Gastrocnemius medialis (tissue), 4 donors: ENCODE data around the gene SETD1A.

Experiments
- POLR2A ChIP-seq, 2 donors: fragments of 450-650 bp; IDR thresholded peaks; one replicate each; pipeline ENCODE4 v1.6.1; 2017; ENCODE audit warnings: antibody characterized with exemption in 2 of 2, mild to moderate bottlenecking in 2 of 2, moderate library complexity in 2 of 2
- TF ChIP-seq, protein P1 (sequence below), 5 experiments: fragments of 450-650 bp in 3 of 5; fragments of 200-600 bp in 2 of 5; sonication (generic) in 2 of 5; IDR thresholded peaks in 4 of 5; conservative IDR thresholded peaks in 1 of 5; 1 replicate in 4 of 5; 2 replicates in 1 of 5; pipeline ENCODE4 v1.5.1; 2016 to 2019; ENCODE audit warnings: antibody characterized with exemption in 5 of 5, mild to moderate bottlenecking in 3 of 5, moderate library complexity in 3 of 5

DNA sequence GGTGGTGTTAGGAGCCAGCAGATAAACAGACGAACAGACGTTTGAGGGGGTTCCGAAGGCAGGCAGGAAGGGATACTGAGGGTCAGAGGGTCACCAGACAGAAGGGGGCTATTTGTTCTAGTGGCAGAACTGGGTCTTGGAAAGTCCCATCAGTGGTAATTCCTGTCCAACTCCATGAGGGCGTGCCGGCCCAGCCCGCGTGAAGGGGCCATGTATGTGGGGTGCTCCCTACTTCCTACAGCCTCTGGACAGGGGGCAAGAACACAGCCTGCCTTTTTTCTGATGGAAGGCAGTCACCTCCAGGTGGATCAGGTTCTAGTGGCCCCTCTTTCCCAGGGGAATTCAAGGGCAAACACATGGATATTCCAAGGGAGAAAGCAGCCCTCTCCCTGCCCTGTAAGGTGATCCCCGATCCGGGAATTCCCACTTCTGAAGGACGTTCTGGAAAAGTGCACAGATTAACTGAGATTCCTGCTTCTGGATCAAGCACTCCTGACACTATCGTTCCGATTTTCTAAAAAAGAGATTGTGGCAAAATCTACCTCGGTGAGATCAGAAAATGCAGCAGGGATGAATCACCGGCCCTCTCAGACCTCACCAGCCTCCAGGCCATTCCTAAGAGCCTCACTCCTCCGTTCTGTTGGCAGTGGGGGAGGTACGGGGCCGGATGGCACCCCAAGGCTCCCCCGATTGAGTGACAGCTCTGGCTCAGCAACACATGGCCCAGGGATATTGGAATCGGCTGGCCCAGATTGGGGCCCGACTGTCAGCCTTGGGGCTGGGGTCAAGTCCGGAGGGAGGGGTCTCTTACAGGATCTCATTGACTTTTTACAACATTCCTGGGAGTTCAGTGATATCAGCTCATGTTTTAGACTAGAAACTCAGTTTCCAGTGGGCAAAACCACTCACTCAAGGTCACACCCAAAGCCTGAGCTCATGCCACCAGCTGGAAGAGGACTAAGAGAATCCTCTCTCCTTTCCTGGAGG is 40.5 kb downstream of the SETD1A start:
- TF ChIP-seq POLR2A (IDR thresholded peaks at IDR 0.05): no peak
- TF ChIP-seq, protein P1, sequence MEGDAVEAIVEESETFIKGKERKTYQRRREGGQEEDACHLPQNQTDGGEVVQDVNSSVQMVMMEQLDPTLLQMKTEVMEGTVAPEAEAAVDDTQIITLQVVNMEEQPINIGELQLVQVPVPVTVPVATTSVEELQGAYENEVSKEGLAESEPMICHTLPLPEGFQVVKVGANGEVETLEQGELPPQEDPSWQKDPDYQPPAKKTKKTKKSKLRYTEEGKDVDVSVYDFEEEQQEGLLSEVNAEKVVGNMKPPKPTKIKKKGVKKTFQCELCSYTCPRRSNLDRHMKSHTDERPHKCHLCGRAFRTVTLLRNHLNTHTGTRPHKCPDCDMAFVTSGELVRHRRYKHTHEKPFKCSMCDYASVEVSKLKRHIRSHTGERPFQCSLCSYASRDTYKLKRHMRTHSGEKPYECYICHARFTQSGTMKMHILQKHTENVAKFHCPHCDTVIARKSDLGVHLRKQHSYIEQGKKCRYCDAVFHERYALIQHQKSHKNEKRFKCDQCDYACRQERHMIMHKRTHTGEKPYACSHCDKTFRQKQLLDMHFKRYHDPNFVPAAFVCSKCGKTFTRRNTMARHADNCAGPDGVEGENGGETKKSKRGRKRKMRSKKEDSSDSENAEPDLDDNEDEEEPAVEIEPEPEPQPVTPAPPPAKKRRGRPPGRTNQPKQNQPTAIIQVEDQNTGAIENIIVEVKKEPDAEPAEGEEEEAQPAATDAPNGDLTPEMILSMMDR (IDR thresholded peaks at IDR 0.05 in 4 of 5, conservative IDR thresholded peaks at IDR 0.05 in 1 of 5): no peak
